Ovary (tissue), 3 donors: ENCODE results near the gene ZSWIM7.

Experiments
- CTCF ChIP-seq, 3 donors: fragments of 450-650 bp in 2 of 3; fragments of 200-600 bp in 1 of 3; IDR thresholded peaks; one replicate each; pipeline versions ENCODE4 v1.5.1 to v1.8.0; 2016 to 2022; ENCODE audit warnings: antibody characterized with exemption in 3 of 3, mild to moderate bottlenecking in 1 of 3
- EP300 ChIP-seq: sonication (generic); formaldehyde crosslinking; IDR thresholded peaks from one replicate; pipeline ENCODE4 v1.6.1; 2017; ENCODE audit warnings: antibody characterized with exemption
- POLR2A ChIP-seq: fragments of 450-650 bp; IDR thresholded peaks from one replicate; pipeline ENCODE4 v1.6.1; 2017; ENCODE audit warnings: antibody characterized with exemption, mild to moderate bottlenecking, moderate library complexity
- donor health status: DM: no; HTN: no; CAD: no.

GRCh38 chr17:16036261-16036660, 36.8 kb upstream of the ZSWIM7 start:
- no peak for TF ChIP-seq CTCF (IDR thresholded peaks at IDR 0.05)
- no peak for TF ChIP-seq POLR2A
- no peak for TF ChIP-seq EP300
